ENCODE data around the gene ADGRG2. TPM values are rescaled to one million over a fixed set of nuclear protein-coding genes. Genes with fewer than 3 reads are reported as not detected.

The ADGRG2 gene
- total RNA-seq, 4 donors from 2014 or later = 0.11 to 0.16 TPM; not detected in 2

DNA sequence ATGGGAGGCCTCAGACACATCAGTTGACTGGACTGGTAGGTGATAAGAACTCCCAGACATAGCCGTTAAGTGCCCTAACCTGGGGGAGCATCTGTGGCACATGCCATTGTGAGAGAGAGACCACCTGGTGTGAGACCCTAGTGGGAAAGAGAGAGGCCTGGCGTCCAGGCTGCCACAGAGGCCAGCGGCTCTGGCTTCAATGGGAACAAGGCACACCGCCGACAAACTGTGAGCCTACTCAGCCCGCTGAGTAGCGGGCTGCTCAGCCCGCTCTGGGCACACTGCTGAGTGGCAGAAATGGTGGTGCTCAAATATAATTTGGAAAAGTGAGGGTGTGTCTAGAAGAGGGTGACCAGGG is 172.3 kb downstream of the ADGRG2 start:
- Histone ChIP-seq H3K4me1 (peaks cover 0 to 3% of the 10 kb centered on the region in 2 donors), H3K27me3 (no peaks in the 10 kb centered on the region), H3K27ac (no peak overlapping the region), H3K36me3 (no peaks in the 10 kb centered on the region), H3K9me3 (no peaks in the 10 kb centered on the region), H3K4me3 (no peak overlapping the region)
- intact Hi-C loops (cut with DNase I; ENCODE audit: low total_unique reads) (no loop called here), in situ Hi-C loops (cut with MboI; ENCODE audit: low sequenced_read_pairs in 4 of 4) (no loop called here)
- TF ChIP-seq POLR2A (IDR thresholded peaks at IDR 0.05) = no peak
- TF ChIP-seq, protein P1, sequence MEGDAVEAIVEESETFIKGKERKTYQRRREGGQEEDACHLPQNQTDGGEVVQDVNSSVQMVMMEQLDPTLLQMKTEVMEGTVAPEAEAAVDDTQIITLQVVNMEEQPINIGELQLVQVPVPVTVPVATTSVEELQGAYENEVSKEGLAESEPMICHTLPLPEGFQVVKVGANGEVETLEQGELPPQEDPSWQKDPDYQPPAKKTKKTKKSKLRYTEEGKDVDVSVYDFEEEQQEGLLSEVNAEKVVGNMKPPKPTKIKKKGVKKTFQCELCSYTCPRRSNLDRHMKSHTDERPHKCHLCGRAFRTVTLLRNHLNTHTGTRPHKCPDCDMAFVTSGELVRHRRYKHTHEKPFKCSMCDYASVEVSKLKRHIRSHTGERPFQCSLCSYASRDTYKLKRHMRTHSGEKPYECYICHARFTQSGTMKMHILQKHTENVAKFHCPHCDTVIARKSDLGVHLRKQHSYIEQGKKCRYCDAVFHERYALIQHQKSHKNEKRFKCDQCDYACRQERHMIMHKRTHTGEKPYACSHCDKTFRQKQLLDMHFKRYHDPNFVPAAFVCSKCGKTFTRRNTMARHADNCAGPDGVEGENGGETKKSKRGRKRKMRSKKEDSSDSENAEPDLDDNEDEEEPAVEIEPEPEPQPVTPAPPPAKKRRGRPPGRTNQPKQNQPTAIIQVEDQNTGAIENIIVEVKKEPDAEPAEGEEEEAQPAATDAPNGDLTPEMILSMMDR (IDR thresholded peaks at IDR 0.05 in 4 of 5, conservative IDR thresholded peaks at IDR 0.05 in 1 of 5) = no peak
- no peak for DNase-seq
- ATAC-seq = no peak

DNA sequence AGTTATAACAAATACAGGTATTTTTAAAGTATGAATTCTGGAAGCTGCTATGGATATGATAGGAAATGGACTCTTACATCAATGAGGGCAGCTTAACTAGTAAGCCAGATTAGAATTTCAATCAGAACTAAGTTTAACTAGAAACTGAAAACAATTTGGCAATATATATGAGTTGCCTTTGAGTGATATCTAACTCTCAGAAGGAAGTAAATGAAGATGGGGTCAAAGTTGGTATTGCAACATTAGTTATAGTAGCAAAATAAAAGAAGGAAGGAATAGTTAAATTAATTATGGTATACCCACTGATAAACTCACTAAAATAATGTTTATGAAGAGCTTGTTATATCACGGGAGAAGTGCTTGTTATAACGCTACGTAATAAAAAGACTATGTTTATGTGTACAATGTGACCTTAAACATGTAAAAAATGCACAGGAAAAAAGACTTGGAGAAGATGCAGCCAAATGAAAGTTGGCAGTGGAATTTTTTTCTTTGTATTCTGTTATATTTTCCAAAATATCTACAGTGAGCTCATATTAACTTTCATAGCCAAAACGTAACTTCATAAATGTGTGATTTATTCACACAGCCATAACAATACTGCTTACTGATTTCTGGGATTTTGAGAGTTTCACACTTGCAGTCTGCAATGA is 172.9 kb downstream of the ADGRG2 start:
- intact Hi-C loops (cut with DNase I; ENCODE audit: low total_unique reads) (no loop called here), in situ Hi-C loops (cut with MboI; ENCODE audit: low sequenced_read_pairs in 4 of 4) (no loop called here)
- Histone ChIP-seq H3K36me3 (no peaks in the 10 kb centered on the region), H3K27ac (no peak overlapping the region), H3K27me3 (no peaks in the 10 kb centered on the region), H3K4me3 (no peak overlapping the region), H3K9me3 (no peaks in the 10 kb centered on the region), H3K4me1 (peaks cover 0 to 3% of the 10 kb centered on the region in 2 donors)
- ATAC-seq (no peak), DNase-seq (no peak)
- TF ChIP-seq POLR2A (IDR thresholded peaks at IDR 0.05) = no peak
- TF ChIP-seq, protein P1 (IDR thresholded peaks at IDR 0.05 in 4 of 5, conservative IDR thresholded peaks at IDR 0.05 in 1 of 5) = no peak

DNA sequence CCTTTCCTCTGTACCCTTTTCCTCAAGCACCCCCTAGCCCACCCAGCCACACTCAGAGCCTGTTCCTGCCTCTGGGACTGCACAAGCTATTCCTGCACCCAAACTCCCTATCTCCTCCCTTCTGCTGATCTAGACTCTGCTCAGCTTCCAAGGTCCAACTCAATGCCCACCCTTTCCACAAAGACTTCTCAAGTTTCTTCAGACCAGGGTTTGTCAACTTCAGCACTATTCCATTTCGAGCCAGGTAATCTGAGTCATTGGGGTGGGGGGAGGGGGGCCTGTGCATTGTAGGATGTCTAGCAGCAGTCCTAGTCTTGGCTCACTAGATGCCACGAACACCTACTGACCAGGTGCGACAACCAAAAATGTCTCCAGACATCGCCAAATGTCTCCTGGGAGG is 175.7 kb downstream of the ADGRG2 start:
- ATAC-seq (no peak), DNase-seq (no peak)
- Histone ChIP-seq H3K36me3 (no peaks in the 10 kb centered on the region), H3K9me3 (no peaks in the 10 kb centered on the region), H3K27ac (no peak overlapping the region), H3K4me3 (no peak overlapping the region), H3K27me3 (no peaks in the 10 kb centered on the region), H3K4me1 (peaks cover 0 to 3% of the 10 kb centered on the region in 2 donors)
- in situ Hi-C loops (cut with MboI; ENCODE audit: low sequenced_read_pairs in 4 of 4) = no loop called here
- intact Hi-C loops (cut with DNase I; ENCODE audit: low total_unique reads) = no loop called here
- TF ChIP-seq, protein P1 (IDR thresholded peaks at IDR 0.05 in 4 of 5, conservative IDR thresholded peaks at IDR 0.05 in 1 of 5) = no peak
- TF ChIP-seq POLR2A (IDR thresholded peaks at IDR 0.05) = no peak

DNA sequence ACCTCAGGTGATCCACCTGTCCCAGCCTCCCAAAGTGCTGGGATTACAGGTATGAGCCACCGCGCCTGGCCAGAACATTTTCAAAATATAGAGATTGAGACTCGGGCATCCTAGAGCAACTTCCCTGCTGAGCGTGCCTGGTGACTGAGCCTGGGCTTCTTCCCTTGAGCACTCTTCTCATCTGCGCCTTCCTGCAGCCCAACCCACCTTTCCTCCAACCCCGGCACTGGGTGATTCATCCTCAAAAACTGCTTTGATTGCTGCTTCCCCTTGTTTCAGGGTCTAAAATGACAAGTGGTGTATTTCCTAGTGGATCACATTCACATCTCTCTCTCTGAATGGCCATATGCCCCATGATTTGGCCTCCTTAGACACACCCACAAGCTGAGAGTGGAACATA is 176.1 kb downstream of the ADGRG2 start:
- H3K27me3 ChIP-seq = no peaks in the 10 kb centered on the region
- TF ChIP-seq POLR2A (IDR thresholded peaks at IDR 0.05) = no peak
- TF ChIP-seq, protein P1 (IDR thresholded peaks at IDR 0.05 in 4 of 5, conservative IDR thresholded peaks at IDR 0.05 in 1 of 5) = no peak
- DNase-seq (no peak), ATAC-seq (no peak)
- intact Hi-C loops (cut with DNase I; ENCODE audit: low total_unique reads) = no loop called here
- no peak overlapping the region for H3K27ac ChIP-seq
- no peaks in the 10 kb centered on the region for H3K36me3 ChIP-seq
- H3K4me3 ChIP-seq = no peak overlapping the region
- H3K9me3 ChIP-seq = no peaks in the 10 kb centered on the region
- in situ Hi-C loops (cut with MboI; ENCODE audit: low sequenced_read_pairs in 4 of 4) = no loop called here
- peaks cover 0 to 3% of the 10 kb centered on the region in 2 donors for H3K4me1 ChIP-seq

DNA sequence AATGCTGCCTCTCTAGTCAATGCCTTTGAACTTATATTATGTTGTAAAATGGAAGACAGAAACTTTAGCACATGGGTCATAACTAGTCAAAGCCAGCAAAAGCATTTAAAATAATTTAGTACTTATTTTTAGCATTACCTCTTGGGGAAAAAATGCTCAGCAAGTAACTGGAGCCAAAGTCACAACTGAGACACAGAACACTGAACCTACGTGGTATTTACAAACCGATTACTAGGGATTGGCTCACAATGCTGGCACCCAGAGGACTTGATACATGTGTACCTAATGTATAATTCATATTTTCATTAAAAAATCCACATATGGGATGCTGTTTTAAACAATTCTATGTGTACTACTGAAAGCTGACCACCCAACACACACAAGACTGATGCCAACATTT is 176.8 kb downstream of the ADGRG2 start:
- intact Hi-C loops (cut with DNase I; ENCODE audit: low total_unique reads) (no loop called here), in situ Hi-C loops (cut with MboI; ENCODE audit: low sequenced_read_pairs in 4 of 4) (no loop called here)
- Histone ChIP-seq H3K27me3 (no peaks in the 10 kb centered on the region), H3K9me3 (no peaks in the 10 kb centered on the region), H3K27ac (no peak overlapping the region), H3K4me1 (peaks cover 0 to 3% of the 10 kb centered on the region in 2 donors), H3K4me3 (no peak overlapping the region), H3K36me3 (peaks cover 0 to 5% of the 10 kb centered on the region in 2 donors)
- no peak for TF ChIP-seq POLR2A (IDR thresholded peaks at IDR 0.05)
- TF ChIP-seq, protein P1 (IDR thresholded peaks at IDR 0.05 in 4 of 5, conservative IDR thresholded peaks at IDR 0.05 in 1 of 5) = no peak
- DNase-seq (no peak), ATAC-seq (no peak)
